ENCODE measurements around the gene CACNA1C.

The CACNA1C gene

GRCh38 chr12:2052826-2053678 lies at the start of gene CACNA1C:
TSS of gene CACNA1C (plus strand) at chr12:2052987. CDS start at chr12:2053563, 576 bp downstream.
- DNase-seq, result no peak

- DNase-seq, result peak; percentile 23
These were observed 49.1 kb upstream of the CACNA1C start for GRCh38 chr12:2003676-2004112.

GRCh38 chr12:2004113-2004929 lies 48.5 kb upstream of the CACNA1C start, which contains the start of gene DCP1B:
TSS of gene DCP1B (minus strand) at chr12:2004457. CDS start at chr12:2004431, 26 bp downstream.
- DNase-seq, result peak; percentile 94

- DNase-seq, result no peak
These were observed 44.1 kb upstream of the CACNA1C start for GRCh38 chr12:2008677-2009076.

- DNase-seq, result no peak
These were observed 43.2 kb upstream of the CACNA1C start for GRCh38 chr12:2009623-2010022.

GRCh38 chr12:2011643-2012607 lies 40.9 kb upstream of the CACNA1C start:
- no peak for DNase-seq

- DNase-seq, result no peak
These were observed 39.7 kb upstream of the CACNA1C start for GRCh38 chr12:2013086-2013485.

GRCh38 chr12:2013527-2014223 lies 39.1 kb upstream of the CACNA1C start:
- DNase-seq, result no peak

- no peak for DNase-seq
These were observed 38.6 kb upstream of the CACNA1C start for GRCh38 chr12:2014231-2014630.

- DNase-seq, result no peak
These were observed 35.8 kb upstream of the CACNA1C start for GRCh38 chr12:2016862-2017545.

GRCh38 chr12:2017546-2018337 lies 35.0 kb upstream of the CACNA1C start:
- no peak for DNase-seq

GRCh38 chr12:2018391-2018790 lies 34.4 kb upstream of the CACNA1C start:
- DNase-seq, result no peak

GRCh38 chr12:2019126-2019525 lies 33.7 kb upstream of the CACNA1C start:
- no peak for DNase-seq

- DNase-seq, result no peak
These were observed 32.3 kb upstream of the CACNA1C start for GRCh38 chr12:2020511-2020910.

- DNase-seq, result no peak
These were observed 29.4 kb upstream of the CACNA1C start for GRCh38 chr12:2023365-2023764.

- DNase-seq, result no peak
These were observed 25.4 kb upstream of the CACNA1C start for GRCh38 chr12:2027351-2027750.

- no peak for DNase-seq
These were observed 22.9 kb upstream of the CACNA1C start for GRCh38 chr12:2029851-2030250.

- DNase-seq, result no peak
These were observed 20.3 kb upstream of the CACNA1C start for GRCh38 chr12:2032506-2032905.

- DNase-seq, result peak; percentile 79
These were observed 18.0 kb upstream of the CACNA1C start for GRCh38 chr12:2034633-2035430.
